Fibroblast of villous mesenchyme (primary cell): Measurements from ENCODE around the gene TMEM229B. TPM values are rescaled to one million over a fixed set of nuclear protein-coding genes. Genes with fewer than 3 reads are reported as not detected.

ENCODE experiments used
- DNase-seq: peaks from one replicate; pipeline ENCODE4 v3.0.0-alpha.2; 2010; ENCODE audit warnings: low read depth
- H3K4me3 ChIP-seq: 2 replicates; pipeline ENCODE4 v1.5.1; 2011; ENCODE audit warnings: low read depth, mild to moderate bottlenecking, low read length
- total RNA-seq: library from RNA; depleted of rRNA; stranded (reverse); fragments of >200 nt; gene quantifications from 2 replicates; pipeline ENCODE4 v1.2.3, GENCODE V29; 2012
- TF ChIP-seq, protein P1 (sequence below): IDR thresholded peaks from 2 replicates; pipeline ENCODE4 v1.5.1; 2012; ENCODE audit warnings: low read depth, mild to moderate bottlenecking, low read length; ENCODE audit not compliant: insufficient read depth

TMEM229B gene
- total RNA-seq, 1 donor: 0.43 TPM

DNA sequence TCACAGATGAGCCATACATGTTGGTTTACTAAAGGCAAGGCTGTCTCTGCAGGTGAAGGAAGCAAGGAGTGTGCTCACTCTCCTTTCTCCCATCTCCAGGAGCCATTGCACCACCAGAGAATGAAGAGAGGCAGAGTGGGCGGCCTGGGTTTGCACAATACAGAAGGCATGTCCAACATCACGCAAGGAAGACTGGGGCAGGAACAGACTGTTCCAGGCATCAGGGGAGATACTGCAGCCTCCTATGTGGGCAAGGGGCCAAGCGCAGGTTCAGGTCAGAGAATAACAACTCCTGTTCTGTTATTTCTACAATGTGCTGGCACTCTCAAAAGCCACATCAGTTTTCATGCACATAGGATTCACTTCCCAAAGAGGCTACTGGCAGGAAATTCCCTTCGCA lies 1.7 kb upstream of the TMEM229B start:
- TF ChIP-seq, protein P1, sequence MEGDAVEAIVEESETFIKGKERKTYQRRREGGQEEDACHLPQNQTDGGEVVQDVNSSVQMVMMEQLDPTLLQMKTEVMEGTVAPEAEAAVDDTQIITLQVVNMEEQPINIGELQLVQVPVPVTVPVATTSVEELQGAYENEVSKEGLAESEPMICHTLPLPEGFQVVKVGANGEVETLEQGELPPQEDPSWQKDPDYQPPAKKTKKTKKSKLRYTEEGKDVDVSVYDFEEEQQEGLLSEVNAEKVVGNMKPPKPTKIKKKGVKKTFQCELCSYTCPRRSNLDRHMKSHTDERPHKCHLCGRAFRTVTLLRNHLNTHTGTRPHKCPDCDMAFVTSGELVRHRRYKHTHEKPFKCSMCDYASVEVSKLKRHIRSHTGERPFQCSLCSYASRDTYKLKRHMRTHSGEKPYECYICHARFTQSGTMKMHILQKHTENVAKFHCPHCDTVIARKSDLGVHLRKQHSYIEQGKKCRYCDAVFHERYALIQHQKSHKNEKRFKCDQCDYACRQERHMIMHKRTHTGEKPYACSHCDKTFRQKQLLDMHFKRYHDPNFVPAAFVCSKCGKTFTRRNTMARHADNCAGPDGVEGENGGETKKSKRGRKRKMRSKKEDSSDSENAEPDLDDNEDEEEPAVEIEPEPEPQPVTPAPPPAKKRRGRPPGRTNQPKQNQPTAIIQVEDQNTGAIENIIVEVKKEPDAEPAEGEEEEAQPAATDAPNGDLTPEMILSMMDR: no peak
- no peak for DNase-seq
- H3K4me3 ChIP-seq: no peak overlapping the region

DNA sequence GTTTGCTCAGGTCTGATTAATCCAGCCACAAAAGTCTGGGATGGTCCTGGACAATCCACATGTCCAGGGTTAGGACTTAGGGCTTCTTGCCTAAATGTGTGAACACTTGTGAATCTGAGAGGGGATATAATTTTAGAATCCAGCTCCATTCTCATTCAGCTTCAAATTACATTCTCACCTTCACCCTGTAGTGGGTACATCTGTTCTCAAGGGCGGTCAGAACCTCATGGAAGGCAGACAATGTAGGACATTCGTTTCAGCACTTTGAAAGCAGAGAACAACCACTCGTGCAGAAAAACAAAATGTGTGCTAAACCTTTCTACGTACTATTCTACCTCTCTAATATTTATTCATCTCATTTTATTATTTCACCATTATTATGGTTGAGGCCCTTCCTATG lies 1.2 kb downstream of the TMEM229B start:
- DNase-seq: no peak
- H3K4me3 ChIP-seq: no peak overlapping the region
- TF ChIP-seq, protein P1: no peak

DNA sequence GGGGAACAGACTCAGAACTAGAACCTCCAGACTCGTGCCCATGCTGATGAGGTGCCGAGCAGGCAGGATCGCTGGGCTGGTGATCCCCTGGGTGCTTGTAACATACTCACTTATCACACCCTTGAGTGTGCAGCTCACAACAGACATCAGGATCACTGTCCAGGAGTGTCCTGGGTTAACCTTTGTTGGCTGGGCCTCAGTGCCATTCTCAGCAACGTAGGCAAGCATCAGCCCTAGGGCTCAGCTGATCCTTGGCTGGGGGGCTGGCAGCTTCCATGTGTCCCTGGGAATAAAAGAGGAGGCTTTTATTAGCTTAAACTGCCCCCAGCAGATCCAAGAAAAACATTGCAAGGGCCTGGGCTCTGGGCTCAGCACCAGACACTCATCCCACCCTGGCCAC lies 1.6 kb downstream of the TMEM229B start:
- H3K4me3 ChIP-seq: no peak overlapping the region
- no peak for DNase-seq
- TF ChIP-seq, protein P1: no peak

DNA sequence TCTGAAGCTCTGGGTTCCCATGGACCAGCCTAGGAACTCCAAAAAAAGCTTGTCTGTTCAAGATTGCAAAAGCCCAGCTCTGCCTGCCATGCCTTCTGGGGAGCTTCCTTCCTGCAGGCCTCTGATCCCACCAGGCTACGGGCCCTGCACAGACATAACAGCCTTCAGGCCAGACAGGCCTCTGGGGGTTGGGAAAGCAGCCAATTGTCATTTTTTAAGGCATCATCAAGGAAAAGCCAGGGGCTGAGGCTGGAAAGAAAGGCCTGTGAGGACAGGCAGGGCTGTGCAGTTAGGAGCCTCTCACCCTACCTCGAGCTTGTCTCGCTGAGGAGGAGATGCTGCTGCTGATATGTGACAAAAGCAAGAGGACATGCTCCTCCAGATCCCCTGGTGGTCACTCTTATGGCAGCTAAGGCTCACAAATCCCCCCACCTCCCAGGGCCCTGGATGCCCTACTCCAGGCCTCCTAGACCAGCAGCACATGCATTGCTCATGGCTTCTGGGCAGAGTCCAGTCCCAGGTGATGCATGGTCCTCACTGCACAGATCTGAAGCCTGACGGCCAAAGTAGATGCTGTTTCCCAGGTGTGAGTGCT lies 2.9 kb downstream of the TMEM229B start:
- DNase-seq: peak; percentile 51
- H3K4me3 ChIP-seq: no peak overlapping the region
- TF ChIP-seq, protein P1: no peak

DNA sequence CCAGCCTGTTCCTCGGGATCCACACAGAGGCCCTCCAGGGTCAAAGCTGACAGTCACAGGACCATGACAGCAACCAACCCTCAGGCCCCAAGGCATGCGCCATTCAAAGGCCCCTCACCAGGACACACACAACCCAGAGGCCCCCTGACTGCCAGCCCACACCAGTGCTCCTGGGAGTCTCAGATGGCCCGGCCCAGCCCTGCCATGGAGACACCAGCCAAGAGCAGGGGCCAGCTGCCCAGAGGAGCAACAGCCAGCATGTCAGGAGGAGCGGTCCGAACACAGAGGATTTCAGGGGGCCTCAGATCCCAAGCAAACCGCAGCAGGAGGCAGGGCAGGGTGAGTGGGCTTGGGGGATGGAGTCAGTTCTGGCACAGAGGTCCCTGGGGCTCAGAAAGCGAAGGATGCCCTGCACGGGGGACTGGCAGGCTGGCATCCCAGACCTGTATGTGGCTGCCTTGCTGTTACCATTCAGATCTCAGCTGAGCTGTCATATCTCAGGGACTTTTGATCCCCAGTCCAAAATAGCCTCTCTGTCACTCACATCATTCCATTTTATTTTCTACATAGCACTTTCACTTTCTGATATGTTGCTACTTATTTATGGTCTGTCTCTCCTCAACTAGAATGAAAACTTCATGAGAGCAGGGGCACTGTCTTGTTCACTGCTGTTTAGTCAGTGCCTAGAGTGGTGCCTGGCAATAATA lies 4.8 kb downstream of the TMEM229B start:
- TF ChIP-seq, protein P1: no peak
- no peak overlapping the region for H3K4me3 ChIP-seq
- no peak for DNase-seq

DNA sequence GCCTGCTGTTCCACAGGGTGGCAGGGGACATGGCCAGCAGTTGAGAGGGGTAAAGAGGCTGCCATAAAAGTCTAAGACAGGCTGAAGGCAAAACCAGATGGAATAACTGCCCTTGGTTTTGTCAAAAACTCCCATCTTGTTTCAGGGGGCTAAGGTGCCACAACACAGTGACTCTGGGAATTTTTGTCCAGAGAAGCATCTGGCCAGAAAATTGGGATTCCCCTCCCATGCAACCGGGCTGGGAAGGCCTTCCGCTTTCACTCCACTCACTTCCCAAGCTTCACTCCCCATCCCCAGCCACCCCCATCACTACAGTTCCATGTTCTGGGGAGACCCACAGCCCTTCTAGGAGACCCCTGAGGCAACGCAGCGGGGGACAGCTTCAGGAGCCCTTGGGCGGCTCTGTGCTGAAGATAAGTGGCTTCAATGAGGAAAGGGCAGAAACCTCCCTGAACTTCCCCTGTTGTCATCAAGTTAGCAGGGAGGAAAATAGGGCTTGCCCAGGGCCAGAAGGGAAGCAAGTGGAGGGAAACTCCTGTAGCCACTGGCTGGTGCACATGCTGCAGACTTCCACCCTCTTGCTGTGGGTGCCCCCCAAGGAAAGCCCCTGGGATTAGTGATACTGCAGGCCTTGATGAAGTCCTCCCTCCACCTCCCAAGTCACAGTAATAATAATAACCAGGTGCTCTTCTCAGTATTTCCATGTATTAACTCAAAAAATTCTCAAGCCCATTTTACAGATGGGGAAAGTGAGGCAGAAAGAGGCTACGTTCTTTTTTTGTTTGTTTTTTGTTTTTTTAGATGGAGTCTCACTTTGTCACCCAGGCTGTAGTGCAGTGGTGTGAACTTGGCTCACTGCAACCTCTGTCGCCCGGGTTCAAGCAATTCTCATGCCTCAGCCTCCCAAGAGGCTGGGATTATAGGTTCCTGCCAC lies 6.0 kb downstream of the TMEM229B start:
- TF ChIP-seq, protein P1: no peak
- no peak overlapping the region for H3K4me3 ChIP-seq
- DNase-seq: no peak
